Ammon's horn (tissue), 1 donor: ENCODE results near the gene LRRC51.

ENCODE experiments used
- DNase-seq: peaks from one replicate; pipeline ENCODE4 v3.0.0-alpha.2; 2016; ENCODE audit warnings: low spot score

The LRRC51 gene, protein sequence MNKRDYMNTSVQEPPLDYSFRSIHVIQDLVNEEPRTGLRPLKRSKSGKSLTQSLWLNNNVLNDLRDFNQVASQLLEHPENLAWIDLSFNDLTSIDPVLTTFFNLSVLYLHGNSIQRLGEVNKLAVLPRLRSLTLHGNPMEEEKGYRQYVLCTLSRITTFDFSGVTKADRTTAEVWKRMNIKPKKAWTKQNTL

DNA sequence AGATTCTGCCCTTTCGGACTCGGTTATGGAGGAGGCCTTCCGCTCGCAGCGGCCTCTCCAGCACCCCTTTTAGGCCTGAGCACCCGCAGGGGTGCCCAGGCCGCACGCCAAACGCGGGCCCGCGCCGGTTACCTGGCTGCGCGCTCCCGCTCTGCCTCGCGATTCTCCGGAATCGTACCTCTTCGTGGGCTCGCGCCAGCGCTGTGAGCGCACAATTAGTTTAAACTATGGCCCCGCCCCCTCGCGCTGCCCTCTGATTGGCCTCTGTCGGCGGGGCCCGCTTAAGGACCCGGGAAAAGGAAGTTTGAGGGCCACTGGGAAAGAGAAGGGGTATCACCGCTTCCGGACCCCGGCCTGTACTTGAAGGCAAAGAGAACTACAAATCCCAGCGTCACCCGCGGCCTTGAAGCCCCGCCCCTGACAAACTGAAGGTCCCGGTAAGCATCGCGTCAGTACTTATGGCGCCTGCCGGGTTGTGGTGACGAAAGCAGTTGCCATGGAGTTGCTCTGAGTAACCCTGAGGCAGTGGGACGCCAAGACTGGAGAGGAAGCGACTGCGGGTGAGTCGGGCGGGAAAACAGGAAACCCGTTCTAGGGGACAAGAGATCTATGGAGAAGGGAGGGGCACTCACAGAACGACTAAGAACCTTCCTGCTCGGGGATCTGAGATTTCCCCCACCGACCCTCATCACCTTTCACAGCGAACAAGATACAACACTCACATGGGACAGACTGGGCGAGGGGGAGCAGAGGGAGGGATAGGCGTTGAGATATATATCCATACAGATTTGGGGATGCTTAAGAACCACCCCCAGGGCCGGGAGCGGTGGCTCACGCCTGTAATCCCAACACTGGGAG is at the start of gene LRRC51, which contains the start of gene NUMA1:
Gene LRRC51, plus strand, starts transcription at position 525 of the 858 bp plus-strand sequence. CDS start 8,234 bp downstream, outside the sequence.
Gene NUMA1, minus strand, starts transcription at position 217 of the 858 bp plus-strand sequence. CDS start 44,599 bp downstream, outside the sequence.
- DNase-seq: peak; percentile 100

DNA sequence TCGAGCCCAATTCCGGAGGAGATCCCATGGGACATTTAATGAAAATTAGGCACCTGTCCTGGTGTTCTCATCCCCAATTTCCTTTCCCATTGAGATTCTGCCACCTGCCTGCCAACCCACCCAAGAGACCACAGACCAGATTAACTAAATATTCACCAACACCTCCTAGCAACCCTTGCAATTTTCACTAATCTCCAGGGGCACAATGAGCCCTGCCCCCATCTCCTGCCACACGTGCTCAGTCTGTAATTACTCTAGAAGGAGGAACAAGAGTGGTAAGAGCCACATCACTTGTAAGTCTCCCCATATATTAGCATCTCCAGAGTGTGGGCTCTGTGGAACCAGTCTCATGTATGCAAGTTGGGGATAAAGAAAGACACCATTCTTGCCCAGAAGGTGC is 44.0 kb upstream of the LRRC51 start:
- DNase-seq: no peak

DNA sequence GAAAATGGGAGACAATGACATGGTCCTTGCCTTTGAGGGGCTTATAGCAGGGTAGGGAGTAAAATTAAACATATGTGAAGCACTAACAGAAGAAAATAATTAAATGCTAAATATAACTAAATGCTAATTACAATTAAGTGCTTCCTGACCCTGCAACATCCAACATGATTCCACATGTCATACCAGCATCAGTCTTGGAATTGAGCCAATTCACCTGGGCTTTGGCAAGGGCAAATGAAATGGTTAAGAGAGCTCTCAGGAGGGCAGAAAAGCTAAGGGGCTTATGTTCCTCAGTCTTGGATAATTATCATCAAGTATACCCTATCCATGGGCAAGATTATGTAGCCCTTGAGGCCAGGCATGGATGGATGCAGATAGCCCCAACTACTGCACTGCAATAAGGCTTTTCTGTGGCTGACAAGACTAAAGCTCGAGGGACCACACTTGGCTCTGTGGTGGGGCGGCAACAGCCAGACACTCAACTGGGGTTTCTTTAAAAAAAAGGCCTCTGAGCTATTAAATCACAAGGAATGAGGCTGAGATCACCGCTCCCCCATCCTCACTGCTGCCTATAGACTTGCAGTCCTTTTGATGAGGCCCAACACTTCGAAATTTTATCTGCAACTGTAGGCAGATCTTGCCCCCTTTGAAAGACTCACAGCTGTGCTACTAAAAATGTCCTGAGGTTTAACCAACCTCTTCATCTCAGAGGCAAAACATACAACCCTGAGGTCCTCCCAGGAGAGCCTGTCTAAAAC is 42.9 kb upstream of the LRRC51 start:
- DNase-seq: no peak

DNA sequence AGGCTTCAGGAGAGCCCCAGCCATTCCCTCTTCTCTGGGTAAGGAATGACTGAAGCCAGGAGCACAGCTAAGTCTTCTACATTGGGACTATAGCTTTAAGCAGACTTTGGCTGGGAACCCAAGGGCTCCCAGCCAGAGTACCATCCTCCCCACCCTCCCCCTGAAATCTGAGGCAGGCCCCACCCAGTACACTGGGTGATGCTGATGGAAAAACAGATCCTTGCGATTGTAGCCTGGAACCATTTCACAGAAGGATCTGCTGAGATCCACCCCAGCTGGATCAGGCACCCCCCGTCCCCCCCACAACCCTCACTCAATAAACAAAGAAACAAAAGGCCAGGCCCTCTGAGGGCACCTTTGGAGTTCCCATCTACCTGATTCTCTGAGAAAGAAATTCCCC is 42.2 kb upstream of the LRRC51 start:
- DNase-seq: peak; percentile 76

DNA sequence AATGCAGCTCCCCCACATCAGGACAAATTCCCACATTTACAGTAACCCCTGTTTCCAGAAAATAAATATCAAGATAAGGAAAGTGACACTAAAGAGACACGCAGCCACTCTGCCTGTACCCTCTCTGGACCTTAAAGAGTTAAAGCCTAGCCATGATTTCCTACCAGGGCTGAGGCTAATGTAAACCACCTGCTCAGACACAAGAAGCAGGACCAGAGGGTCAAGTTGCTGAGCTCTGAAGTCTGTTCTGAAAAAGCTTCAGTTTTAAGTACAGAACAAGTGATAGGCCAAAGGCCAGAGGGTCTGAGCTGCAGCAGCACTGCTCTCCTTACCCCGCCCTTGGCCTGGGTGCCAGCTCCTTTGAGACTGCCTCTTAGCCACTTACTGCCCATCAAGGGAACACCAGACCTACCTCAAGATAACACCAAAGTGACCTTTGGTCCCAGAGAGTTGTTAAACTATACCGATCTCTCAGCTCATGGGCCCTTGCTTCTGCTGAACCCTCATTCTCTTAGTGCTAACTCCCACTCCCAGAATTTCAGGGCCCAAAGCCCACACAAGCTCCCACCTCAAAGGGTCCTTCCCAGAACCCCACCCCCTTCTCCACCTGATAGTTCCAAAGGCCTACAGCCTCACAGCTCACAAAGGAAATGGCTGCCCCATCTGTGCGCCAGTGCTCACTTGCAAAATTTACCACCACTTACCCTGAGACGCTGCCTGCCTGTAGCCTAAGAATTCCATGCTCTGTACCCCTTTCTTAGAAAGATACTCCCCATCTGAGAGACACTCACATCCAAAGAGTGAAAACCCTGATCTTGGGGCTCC is 41.4 kb upstream of the LRRC51 start:
- peak; percentile 27 for DNase-seq

DNA sequence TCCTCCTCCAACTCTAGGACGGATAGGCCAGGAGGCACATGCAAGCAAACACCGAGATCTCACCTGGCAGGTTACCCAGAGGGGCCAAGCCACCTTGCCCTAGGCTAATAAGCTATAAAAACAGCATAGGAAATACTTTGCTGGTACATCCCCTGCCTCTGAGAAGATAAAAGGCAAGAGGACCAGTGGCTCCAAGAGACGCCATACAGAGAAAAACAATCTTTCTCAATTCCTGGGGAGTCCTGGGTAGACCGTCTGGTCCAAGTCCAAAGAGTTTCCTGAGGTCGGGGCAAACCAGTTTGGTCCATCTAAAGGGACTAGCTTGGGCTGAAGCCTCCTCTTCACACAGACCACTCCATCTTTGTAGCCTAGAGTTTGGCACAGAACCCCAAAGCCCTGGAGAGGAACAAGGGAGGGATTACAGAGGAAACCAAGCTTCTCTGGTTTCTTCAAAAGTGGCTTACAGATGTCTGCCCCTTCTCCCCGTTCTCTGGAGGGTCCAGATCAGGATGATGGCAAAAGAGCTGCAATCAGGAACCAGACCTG is 40.7 kb upstream of the LRRC51 start:
- DNase-seq: peak; percentile 21

DNA sequence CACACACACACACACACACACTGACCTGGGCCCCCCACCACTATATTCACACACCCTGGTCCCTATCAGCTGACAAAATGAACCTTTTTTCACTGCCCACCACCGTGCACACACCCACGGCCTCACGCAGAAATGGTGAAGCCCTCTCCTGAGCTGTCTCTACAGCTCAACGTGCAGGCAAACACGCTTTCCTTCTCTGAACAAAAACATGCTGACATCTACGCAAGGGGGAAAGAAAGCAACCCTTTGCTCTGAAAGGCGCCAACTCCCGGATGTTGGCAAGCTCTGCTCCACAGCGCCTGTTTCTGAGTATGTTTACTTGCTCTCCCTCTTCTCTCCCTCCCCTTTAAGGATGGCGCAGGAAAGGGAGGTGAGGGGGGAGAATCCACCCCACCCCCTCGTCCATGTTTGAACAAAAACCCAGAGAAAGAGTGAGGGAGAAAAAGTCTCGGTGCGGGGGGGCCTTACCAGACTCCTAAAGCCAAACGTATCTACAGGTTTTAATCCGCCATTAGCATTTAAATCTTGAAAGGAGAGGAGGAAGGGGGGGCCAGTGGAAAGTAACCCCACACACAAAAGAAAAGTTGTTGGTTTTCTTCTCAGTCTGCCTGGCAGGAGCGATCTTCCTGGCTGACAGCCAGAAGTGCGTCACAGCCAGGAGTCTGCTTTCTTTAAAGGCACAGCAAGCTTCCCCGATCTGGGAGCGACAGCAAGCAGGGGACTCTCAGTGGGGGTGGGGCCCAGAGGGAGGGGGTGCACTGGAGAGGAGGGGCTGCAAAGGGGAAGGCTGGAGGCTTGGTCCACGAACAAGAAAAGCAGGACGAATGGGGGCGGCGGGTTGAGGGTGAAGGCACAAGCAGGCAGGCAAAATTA is 39.9 kb upstream of the LRRC51 start:
- peak; percentile 95 for DNase-seq

DNA sequence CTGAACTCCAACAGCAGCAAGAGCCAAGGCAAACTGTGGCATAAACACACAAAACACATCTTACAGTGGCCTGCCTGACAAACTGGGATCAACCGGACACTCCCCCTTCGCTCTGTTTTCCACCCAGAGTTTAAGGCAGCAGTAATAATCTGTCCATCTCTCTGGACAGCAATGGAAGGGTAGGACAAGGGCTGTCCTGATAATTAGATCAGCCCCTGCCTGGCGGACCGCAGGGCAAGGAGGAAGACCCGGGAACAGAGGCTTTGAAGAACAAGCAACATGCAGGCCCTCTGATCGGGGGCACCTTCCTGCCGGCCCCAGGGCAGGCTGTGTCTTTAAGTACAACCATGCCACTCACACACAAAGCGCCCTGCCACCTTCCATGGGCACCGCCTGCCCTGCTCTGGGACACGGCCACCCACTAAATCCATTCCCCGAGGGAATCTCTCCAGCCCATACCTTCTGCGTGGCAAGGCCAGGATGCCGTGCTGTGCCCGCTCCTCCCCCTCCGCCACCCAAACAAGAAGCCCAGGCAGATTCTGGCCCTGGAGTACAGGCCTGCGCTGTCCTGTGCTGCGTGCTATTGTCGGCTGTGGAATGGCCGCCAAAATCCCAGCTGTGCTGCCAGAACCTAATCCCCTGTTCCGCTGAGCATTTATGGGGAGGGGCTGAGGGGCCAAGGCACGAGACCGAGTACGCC is 39.1 kb upstream of the LRRC51 start:
- peak; percentile 91 for DNase-seq

DNA sequence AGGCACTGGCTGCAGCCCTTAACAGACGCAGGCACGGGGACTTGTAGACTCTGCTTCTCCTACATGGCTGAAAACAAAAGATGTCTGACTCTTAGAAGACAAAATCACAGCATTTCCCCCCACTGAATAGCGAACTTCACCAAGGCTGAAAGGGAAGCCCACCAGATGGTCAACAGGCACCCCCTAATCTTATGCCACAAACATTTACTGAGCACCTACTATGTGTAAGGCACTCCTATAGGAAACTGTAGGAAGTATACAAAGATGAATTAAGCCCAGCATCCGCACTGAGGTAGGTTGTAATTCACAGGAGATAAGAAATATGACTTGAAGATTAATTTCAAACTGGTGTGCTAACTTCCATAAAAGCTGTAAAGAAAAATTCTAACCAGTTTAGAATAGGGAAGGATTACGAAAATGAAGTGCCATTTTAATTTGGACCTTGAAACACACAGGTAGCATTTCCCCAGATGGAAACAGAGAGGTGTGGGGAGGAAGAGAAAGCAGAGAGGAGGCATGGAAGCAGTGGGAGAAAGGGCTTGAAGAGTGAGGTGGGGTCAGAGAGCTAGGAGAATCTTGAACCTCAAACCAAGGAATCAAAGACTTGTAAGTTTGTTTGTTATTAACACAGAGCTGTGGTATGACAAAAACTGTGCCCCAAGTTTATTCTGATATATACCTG is 38.4 kb upstream of the LRRC51 start:
- no peak for DNase-seq

DNA sequence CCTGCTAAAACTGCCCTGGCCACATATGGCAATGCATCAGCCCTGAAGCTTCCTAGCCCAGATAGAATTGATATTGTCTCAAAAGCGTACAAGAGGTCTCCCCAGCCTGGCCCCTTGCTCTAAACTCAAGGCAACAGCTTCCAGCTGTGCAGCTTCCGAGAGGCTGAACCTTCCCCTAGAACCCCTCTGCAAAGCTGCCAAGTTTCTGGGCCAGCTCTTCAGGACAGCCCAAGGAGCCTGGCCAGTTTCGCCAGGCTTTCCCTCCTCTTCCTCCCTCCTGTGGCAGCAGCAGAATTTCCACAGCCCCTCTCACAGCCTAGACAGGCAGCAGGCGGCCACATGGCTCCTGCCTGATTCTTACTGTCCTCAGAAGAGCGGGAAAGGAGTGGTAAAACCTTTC is 34.8 kb upstream of the LRRC51 start:
- DNase-seq: peak; percentile 26

DNA sequence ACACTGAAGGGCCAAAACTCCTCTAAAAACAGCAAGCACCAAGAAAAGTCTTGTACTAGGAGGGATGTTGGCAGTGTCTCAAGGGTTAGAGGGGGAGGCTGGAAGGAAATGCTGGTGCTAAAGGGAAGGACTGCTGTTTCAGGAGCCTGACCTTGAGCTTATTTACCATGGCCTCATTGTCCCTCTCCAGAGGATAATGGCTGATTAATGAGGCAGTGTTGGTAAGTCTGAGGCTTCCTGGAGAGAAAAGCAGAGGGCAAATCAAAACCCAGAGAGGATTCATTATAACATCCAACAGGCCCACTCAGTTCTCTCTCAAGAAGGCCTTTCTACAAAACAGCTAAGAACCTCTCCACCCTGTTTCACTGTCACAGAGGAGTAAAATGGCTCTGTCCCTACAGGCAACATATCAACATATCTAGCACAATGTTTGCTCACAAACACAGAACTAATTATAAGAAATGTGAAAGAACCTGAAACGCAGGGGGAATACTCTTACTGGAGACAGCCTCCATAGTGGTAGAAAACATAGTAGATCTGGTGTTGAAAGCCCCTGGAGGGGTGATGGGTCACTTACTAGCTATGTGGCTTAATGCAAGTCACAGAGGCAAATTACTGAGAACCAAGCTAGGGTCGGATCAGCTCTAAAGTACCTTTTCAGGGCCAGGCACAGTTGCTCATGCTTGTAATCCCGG is 31.7 kb upstream of the LRRC51 start:
- peak; percentile 51 for DNase-seq

DNA sequence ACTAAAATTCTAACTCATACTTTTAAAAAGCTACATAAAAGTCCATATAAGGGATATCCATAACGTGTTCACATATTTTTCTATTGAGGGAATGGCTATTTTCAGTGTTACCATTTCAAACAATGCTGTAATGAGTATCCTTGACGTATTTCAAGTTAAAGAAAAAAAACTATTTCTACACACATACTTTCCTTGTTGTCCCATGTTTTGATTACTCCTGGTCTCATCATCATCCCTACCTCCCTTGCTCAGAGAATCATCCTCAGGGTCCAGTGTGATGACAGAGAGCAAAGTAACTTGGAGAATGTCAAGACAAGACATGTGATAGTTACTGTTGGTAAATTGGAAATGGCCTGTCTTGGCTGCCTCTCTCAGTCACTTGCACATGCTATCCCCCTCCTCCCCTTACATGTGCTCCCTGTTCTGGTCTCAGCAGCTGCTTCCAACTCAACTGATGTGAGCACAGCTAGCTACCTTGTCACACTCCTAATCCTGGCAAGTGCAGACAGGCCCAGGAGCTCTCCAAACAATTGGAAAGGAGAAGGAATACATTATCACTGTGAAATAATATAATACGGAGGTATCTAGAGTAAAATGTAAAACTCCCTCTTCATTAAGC is 22.1 kb upstream of the LRRC51 start:
- DNase-seq: no peak

DNA sequence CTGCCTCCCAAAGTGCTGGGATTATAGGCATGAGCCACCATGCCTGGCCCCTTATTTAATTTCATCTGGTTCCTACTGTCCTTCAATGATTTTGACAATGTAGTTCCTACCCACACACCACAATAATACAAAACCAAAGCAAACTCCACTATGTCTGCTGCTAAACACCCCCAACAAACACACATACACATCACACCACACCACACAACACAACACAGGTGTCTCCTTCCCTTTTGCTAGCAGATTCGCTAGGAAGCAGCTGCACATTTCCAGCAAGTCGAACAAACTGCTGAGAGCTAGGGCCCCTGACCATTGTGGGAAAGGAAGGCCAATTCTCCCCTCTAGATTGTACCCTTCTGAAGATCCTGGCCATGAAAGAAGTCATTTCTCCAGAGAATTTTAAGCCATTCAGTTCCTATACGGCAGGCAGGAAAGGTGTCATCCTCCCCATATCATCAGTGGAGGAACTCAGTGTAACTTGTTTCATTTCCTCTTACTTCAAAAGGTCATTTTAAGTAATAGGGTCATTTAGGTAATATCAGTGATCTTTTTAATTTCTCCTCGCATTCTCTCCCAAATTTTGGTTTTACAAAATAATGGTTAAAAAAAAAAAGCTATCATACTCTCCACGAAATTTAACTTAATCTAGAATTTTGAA is 18.8 kb upstream of the LRRC51 start:
- DNase-seq: no peak

DNA sequence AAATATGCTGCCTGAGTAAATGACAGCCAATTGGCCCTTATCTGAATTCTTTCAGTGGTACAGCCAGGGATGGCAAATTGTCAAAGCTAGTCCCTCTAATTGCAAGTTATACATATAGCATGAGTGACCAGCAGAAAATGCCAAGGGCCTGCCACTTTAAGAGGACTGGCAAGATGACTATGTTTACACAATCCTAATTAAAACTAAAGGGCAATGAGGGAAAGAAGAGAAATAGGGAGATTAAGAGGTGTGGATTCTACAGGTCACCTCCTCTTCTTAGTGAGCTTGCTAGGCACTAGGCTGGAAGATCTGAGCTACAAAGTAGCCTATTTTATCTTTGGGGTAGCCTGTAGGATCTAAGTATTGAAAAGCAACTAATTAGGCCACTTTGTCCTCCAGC is 13.8 kb upstream of the LRRC51 start:
- no peak for DNase-seq

DNA sequence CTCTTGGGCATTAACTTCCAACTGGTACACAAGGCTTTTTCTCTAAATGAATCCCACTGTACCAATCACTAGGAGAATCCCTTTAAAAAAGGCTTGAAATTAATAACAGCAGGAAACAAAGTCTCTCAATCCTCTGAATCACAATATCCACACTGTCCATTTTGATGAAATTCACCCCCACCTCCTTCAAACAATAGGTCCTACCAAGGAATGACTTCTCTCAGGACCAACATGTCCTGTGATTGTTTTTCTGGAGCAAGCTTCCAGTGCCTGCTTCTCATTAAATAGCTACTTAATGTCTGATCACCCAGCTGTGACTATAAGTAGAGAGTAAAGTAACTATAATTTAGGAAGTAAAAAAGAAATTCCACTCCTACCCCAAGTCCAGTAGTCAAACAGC is 13.4 kb upstream of the LRRC51 start:
- no peak for DNase-seq

DNA sequence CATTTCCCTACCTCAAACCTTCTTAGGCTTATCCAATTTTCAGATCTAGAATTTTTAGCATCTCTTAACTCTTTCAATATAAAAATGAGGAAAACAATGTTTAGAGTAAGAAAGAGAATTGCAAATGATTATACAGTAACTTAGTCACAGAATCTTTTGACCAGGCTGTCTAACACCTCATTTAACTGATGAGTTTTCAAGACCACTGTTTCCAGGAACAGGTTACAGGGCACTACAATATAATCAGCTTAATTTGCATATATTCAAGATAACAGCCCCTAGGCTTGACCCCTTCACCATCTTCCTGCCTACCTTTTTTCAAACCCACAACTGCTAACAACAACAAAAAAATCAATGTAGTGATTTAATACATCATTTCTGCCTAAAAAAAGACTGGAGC is 13.0 kb upstream of the LRRC51 start:
- DNase-seq: no peak

DNA sequence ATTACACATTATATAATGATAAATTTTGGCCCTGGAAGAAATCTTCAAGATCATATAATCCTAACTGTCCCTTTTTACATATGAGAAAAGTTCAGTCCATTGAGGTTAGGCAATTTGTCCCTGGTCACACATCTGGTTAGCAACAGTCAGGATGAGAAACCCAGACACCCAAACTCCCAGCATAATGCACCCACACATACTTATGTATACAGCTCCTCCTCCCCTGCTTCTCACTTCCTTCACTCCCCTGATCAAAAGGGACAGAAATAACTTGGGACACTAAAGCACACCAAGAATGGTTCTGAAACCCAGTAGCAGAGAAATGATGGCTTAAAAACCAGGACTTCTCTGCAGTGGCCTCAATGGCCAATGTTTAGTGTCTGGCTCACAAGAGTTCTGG is 11.4 kb upstream of the LRRC51 start:
- DNase-seq: no peak
